Cardiac fibroblast (primary cell): ENCODE measurements around the gene SELPLG.
"Not testable (repeated sequence)": the region's sequence is repeated elsewhere in the genome, so short reads cannot be mapped to it uniquely, and the experiment has no call there.

ENCODE experiments used
- DNase-seq, 2 donors: peaks; one replicate each; pipeline versions ENCODE4 v3.0.0 to v3.0.0-alpha.2; 2010; ENCODE audit warnings: low read depth in 2 of 2
- H3K4me3 ChIP-seq, 2 donors: replicated peaks in 1 of 2; 1 replicate in 1 of 2; 2 replicates in 1 of 2; pipeline ENCODE4 v1.5.1; 2011; ENCODE audit warnings: low read depth in 2 of 2, low read length in 2 of 2, mild to moderate bottlenecking in 2 of 2, moderate library complexity in 1 of 2
- CTCF ChIP-seq: IDR thresholded peaks from one replicate; pipeline ENCODE4 v1.5.1; 2011; ENCODE audit warnings: low read depth, mild to moderate bottlenecking, low read length, inconsistent platforms

SELPLG gene

GRCh38 chr12:108666401-108666881 lies 32.7 kb upstream of the SELPLG start:
- TF ChIP-seq CTCF, result no peak
- peak; percentile 61 to 71 for DNase-seq
- H3K4me3 ChIP-seq, result no peak overlapping the region

- no peak for DNase-seq
- no peak for TF ChIP-seq CTCF
- no peak overlapping the region for H3K4me3 ChIP-seq
These were observed 32.0 kb upstream of the SELPLG start for GRCh38 chr12:108665608-108666202.

- DNase-seq, result peak; percentile 97 to 99
- TF ChIP-seq CTCF, result peak; percentile 88
- peak overlapping the region in 1 of 2 donors; percentile 10 for H3K4me3 ChIP-seq
These were observed 30.9 kb upstream of the SELPLG start for GRCh38 chr12:108664338-108665258.

- H3K4me3 ChIP-seq, result no peak overlapping the region
- no peak for DNase-seq
- TF ChIP-seq CTCF, result no peak
These were observed 29.8 kb upstream of the SELPLG start for GRCh38 chr12:108663324-108664015.

GRCh38 chr12:108658115-108658514 lies 24.4 kb upstream of the SELPLG start:
- DNase-seq, H3K4me3 ChIP-seq: not testable (repeated sequence)

- no peak overlapping the region for H3K4me3 ChIP-seq
- TF ChIP-seq CTCF, result no peak
- no peak for DNase-seq
These were observed 23.5 kb upstream of the SELPLG start for GRCh38 chr12:108657130-108657745.

GRCh38 chr12:108656247-108656646 lies 22.6 kb upstream of the SELPLG start:
- DNase-seq, H3K4me3 ChIP-seq: not testable (repeated sequence)

GRCh38 chr12:108655812-108656175 lies 22.1 kb upstream of the SELPLG start:
- not testable (repeated sequence) for H3K4me3 ChIP-seq, DNase-seq

GRCh38 chr12:108654622-108655021 lies 20.9 kb upstream of the SELPLG start:
- H3K4me3 ChIP-seq, DNase-seq: not testable (repeated sequence)
